GM12872 (cell line): ENCODE results near the gene TLR6.

Source experiments
- CTCF ChIP-seq: IDR thresholded peaks from 3 replicates; pipeline ENCODE4 v1.5.1; 2011; ENCODE audit warnings: low read depth, mild to moderate bottlenecking, low read length, moderate library complexity; ENCODE audit not compliant: insufficient read depth

The TLR6 gene

GRCh38 chr4:38856524-38857337, at the start of gene TLR6:
TSS of gene TLR6 (minus strand) at chr4:38856817. CDS start at chr4:38829473, 27,344 bp downstream.
- peak; percentile 67 for TF ChIP-seq CTCF

DNA sequence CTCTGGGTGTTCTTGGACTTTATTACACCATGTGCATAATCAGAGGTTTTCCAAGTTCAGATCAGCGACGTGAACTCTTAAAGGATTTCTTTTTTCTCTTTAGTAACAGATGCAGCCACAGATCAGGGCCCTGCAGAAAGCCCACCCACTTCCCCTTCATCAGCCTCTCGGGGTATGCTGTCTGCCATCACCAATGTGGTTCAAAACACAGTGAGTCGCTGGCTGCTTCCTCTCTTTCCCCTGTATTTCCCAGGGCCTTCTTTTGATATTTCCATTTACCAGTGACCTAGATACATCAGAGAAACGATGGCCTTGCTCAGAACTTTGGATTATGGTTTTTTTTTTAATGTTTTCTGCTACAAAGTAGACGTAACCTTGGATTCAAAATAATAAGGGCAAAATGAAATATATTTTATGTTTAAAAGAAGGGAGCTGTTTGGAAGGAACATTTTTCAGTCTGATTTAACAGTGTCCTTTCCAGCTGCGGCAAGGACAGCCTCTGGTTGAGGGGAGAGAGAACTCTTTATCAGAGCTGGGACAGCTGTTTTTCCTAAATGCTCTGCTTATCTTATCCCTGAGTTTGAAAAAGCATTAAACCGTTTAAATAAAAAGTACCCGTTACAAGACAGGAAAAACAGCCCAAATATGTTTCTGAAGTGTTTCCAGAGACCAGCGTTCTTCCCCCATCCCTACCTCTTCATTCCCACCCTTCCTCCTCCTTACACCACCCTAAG, 49.2 kb upstream of the TLR6 start:
- TF ChIP-seq CTCF, result no peak

GRCh38 chr4:38904682-38905081, 48.1 kb upstream of the TLR6 start:
- no peak for TF ChIP-seq CTCF

- no peak for TF ChIP-seq CTCF
These were observed 47.6 kb upstream of the TLR6 start for GRCh38 chr4:38904090-38904666.

DNA sequence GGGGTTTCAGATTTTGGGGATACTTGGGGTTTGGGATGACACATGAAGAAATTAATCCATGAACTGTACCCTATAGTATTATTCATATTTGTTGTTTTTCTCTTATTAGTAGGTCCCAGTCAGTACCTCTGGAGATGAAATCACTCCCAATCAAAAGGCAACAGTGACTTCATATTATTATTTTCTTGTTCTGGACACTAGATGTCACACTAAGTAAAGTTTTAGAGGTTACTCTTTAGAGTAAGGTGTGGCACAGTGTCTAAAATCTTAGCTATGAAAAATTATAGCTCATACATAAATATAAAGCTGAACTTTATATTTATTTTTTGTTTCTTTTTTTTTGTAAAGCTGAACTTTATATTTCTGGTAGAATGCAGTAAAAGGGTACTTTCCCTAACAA, 46.1 kb upstream of the TLR6 start:
- peak; percentile 26; the same call in 1 of the 3 replicates for TF ChIP-seq CTCF

GRCh38 chr4:38902221-38902620, 45.6 kb upstream of the TLR6 start:
- TF ChIP-seq CTCF, result no peak

DNA sequence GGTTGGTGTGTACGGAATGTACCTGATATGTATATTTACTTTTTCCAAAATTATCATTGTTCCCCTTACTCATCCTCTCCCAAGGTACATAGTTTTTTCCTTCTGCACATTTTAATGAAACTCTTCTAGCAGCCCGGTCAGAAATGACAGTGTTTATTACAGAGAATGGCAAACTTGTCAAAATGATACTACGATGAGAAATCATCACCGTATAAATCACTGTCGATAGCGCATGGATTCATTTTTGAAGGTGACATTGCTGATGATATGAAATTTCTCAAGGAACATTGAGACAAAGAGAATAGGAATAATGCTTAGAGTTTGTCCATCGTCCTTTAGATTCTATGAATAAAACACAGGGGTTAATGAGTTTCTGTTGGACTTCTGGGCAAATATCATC, 41.6 kb upstream of the TLR6 start:
- TF ChIP-seq CTCF, result no peak
